ENCODE results near the gene TSHZ2. TPM values are rescaled to one million over a fixed set of nuclear protein-coding genes. Genes with fewer than 3 reads are reported as not detected.
A peak's percentile ranks its signal among the peaks of the same experiment; 100 is the strongest.

Gene TSHZ2
- total and polyA plus RNA-seq, 9 of the 15 experiments (the other 6 are each of a cell fraction or from before 2014, with no cell fraction given): 0.03 to 0.20 (median 0.05) TPM; not detected in 4

GRCh38 chr20:53175135-53175780 lies 203.1 kb downstream of the TSHZ2 start (continued):
- TF ChIP-seq MGA (IDR thresholded peaks at IDR 0.05) (peak; percentile 98), ZNF639 (CRISPR knock-in tag; conservative IDR thresholded peaks at IDR 0.05 in 1 of 2, IDR thresholded peaks at IDR 0.05 in 1 of 2) (peak in 1 of 2 experiments; percentile 94; a peak in 2 of 4 replicates), TCF3 (CRISPR knock-in tag; IDR thresholded peaks at IDR 0.05) (peak; percentile 100), ZNF57 (CRISPR knock-in tag; IDR thresholded peaks at IDR 0.05) (no peak), ZNF551 (CRISPR knock-in tag; IDR thresholded peaks at IDR 0.05) (no peak), ZNF239 (CRISPR knock-in tag; IDR thresholded peaks at IDR 0.05) (peak; percentile 65; the same call in 1 of the 2 replicates), ZBTB33 (CRISPR knock-in tag; IDR thresholded peaks at IDR 0.05) (peak; percentile 76; the same call in 1 of the 2 replicates), SIN3B (IDR thresholded peaks at IDR 0.05; ENCODE audit: low read depth) (no peak), EP400 (IDR thresholded peaks at IDR 0.05) (peak; percentile 86), ZFP36 (IDR thresholded peaks at IDR 0.05; ENCODE audit: low read depth, low read length, partially characterized antibody) (peak; percentile 65), XRCC4 (IDR thresholded peaks at IDR 0.05; ENCODE audit: extremely low read depth, insufficient read depth, insufficient read length) (no peak), BCL6 (CRISPR knock-in tag; IDR thresholded peaks at IDR 0.05) (0 out of 2 replicates have a peak, but pooled peaks have one; percentile 56)
